ENCODE measurements around the gene TUBB4B. TPM values are rescaled to one million over a fixed set of nuclear protein-coding genes. Genes with fewer than 3 reads are reported as not detected.

The TUBB4B gene
- total and polyA plus RNA-seq, 2 experiments from 2014 or later: 309 to 446 TPM

- no peaks in the 10 kb centered on the region for H3K9me2 ChIP-seq (replicated peaks; ENCODE audit: insufficient read depth)
- H3K79me2 ChIP-seq: peaks cover 8% of the 10 kb centered on the region
- H4K20me1 ChIP-seq (ENCODE audit: insufficient read depth, poor library complexity, severe bottlenecking): peaks cover 4% of the 10 kb centered on the region
- H3K4me3 ChIP-seq: no peak within 1 kb of the TSS
- H3K9me3 ChIP-seq (ENCODE audit: low read depth): no peaks in the 10 kb centered on the region
- no peak for DNase-seq (ENCODE audit: low spot score)
- no peak within 1 kb of the TSS for H3K4me2 ChIP-seq
- H3K4me1 ChIP-seq (ENCODE audit: insufficient read depth): peaks cover 11% of the 10 kb centered on the region
- no peaks in the 10 kb centered on the region for H3K36me3 ChIP-seq (replicated peaks; ENCODE audit: insufficient read depth, low read depth)
- no peak for TF ChIP-seq EZH2phosphoT487 (IDR thresholded peaks at IDR 0.05; ENCODE audit: low read depth, severe bottlenecking, unreplicated experiment)
- TF ChIP-seq, protein P1, sequence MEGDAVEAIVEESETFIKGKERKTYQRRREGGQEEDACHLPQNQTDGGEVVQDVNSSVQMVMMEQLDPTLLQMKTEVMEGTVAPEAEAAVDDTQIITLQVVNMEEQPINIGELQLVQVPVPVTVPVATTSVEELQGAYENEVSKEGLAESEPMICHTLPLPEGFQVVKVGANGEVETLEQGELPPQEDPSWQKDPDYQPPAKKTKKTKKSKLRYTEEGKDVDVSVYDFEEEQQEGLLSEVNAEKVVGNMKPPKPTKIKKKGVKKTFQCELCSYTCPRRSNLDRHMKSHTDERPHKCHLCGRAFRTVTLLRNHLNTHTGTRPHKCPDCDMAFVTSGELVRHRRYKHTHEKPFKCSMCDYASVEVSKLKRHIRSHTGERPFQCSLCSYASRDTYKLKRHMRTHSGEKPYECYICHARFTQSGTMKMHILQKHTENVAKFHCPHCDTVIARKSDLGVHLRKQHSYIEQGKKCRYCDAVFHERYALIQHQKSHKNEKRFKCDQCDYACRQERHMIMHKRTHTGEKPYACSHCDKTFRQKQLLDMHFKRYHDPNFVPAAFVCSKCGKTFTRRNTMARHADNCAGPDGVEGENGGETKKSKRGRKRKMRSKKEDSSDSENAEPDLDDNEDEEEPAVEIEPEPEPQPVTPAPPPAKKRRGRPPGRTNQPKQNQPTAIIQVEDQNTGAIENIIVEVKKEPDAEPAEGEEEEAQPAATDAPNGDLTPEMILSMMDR (IDR thresholded peaks at IDR 0.05; ENCODE audit: poor library complexity): no peak
- no peak for TF ChIP-seq EZH2 (IDR thresholded peaks at IDR 0.05; ENCODE audit: borderline replicate concordance)
- WGBS (ENCODE audit: low lambda C conversion rate, missing lambda C conversion rate): no CpG with 5 or more reads among the region's 4 CpGs
- H3K27ac ChIP-seq: no peak within 1 kb of the TSS
- H3K27me3 ChIP-seq: no peaks in the 10 kb centered on the region
- H2AFZ ChIP-seq: no peak within 1 kb of the TSS
These were observed 10.0 kb downstream of the TUBB4B start, which contains the start of gene STPG3 for GRCh38 chr9:137251194-137251461. Gene STPG3, plus strand, starts transcription at chr9:137251286. Its CDS starts 1 bp downstream, at chr9:137251287.

GRCh38 chr9:137251490-137252268 is 10.6 kb downstream of the TUBB4B start:
- TF ChIP-seq, protein P1 (IDR thresholded peaks at IDR 0.05; ENCODE audit: poor library complexity): no peak
- TF ChIP-seq EZH2 (IDR thresholded peaks at IDR 0.05; ENCODE audit: borderline replicate concordance) (no peak), EZH2phosphoT487 (IDR thresholded peaks at IDR 0.05; ENCODE audit: low read depth, severe bottlenecking, unreplicated experiment) (no peak)

DNA sequence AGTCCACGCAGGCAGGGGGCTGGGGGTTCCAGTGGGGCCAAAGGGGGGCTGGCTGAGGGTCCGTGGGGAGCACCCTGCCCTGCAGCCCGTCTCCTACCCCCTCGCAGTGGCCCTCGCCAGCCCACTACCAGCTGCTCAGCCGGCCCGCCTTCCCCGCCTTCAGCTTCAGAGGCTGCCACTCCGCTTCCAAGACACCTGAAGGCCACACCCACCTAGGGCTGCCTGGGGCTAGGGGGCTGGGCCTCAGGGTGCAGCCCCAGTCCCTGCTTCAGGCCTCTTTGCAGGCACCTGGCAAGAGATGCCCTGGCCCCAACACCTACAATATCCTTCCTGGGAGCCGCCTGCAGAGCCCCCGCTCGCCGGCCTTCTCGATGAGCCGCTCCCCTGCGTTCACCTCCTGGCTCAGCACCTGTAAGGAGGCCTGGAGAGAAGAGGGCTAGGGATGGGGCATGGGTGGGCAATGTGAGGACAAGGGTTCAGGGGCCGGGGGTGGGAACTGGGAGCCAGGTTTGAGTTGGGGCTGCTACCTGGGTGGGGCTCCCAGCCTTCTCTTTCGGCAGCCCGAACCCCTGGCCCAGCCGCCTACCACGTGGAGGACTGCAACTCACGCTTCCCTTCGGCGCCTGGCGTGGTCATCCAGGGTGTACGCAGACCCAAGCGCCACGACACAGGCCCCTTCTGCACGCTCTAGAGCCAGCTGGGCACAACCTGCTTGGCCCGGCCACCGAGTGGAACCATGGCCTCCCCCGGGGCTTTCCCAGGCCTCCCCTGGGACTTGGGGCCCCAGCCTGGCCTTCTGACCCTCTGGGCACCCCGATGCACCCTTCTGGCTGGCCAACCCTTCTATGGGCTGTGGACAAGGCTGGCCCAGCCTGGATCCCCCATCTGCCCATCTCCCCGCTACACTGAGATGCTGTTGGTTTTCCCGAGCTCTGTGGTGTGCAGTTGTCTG is 11.7 kb downstream of the TUBB4B start:
- DNase-seq (ENCODE audit: low spot score): peak; percentile 68
- peaks cover 15% of the 10 kb centered on the region for H3K4me1 ChIP-seq (ENCODE audit: insufficient read depth)
- H3K9me2 ChIP-seq (replicated peaks; ENCODE audit: insufficient read depth): no peaks in the 10 kb centered on the region
- whole genome bisulfite sequencing (ENCODE audit: low lambda C conversion rate, missing lambda C conversion rate): 85% methylated on average over 25 of the region's 35 CpGs
- H3K4me3 ChIP-seq: no peak overlapping the region
- no peaks in the 10 kb centered on the region for H3K27me3 ChIP-seq
- no peaks in the 10 kb centered on the region for H3K36me3 ChIP-seq (replicated peaks; ENCODE audit: insufficient read depth, low read depth)
- no peak for TF ChIP-seq EZH2phosphoT487 (IDR thresholded peaks at IDR 0.05; ENCODE audit: low read depth, severe bottlenecking, unreplicated experiment)
- TF ChIP-seq, protein P1 (IDR thresholded peaks at IDR 0.05; ENCODE audit: poor library complexity): no peak
- no peak for TF ChIP-seq EZH2 (IDR thresholded peaks at IDR 0.05; ENCODE audit: borderline replicate concordance)
- H3K79me2 ChIP-seq: peaks cover 20% of the 10 kb centered on the region
- peak overlapping the region; percentile 98 for H3K4me2 ChIP-seq
- H3K9me3 ChIP-seq (ENCODE audit: low read depth): no peaks in the 10 kb centered on the region
- no peak overlapping the region for H3K27ac ChIP-seq
- peaks cover 7% of the 10 kb centered on the region for H4K20me1 ChIP-seq (ENCODE audit: insufficient read depth, poor library complexity, severe bottlenecking)
- H2AFZ ChIP-seq: no peak overlapping the region

More at GRCh38 chr9:137251490-137252268, 10.6 kb downstream of the TUBB4B start:
- Histone ChIP-seq H4K20me1 (ENCODE audit: insufficient read depth, poor library complexity, severe bottlenecking) (peaks cover 7% of the 10 kb centered on the region), H3K4me3 (no peak overlapping the region), H3K36me3 (replicated peaks; ENCODE audit: insufficient read depth, low read depth) (no peaks in the 10 kb centered on the region), H3K9me3 (ENCODE audit: low read depth) (no peaks in the 10 kb centered on the region), H3K9me2 (replicated peaks; ENCODE audit: insufficient read depth) (no peaks in the 10 kb centered on the region), H3K79me2 (peaks cover 13% of the 10 kb centered on the region), H3K27ac (no peak overlapping the region), H3K4me1 (ENCODE audit: insufficient read depth) (peaks cover 15% of the 10 kb centered on the region), H2AFZ (no peak overlapping the region), H3K27me3 (no peaks in the 10 kb centered on the region), H3K4me2 (no peak overlapping the region)
- DNase-seq (ENCODE audit: low spot score): no peak
- 92% methylated on average over 11 of the region's 22 CpGs for WGBS (ENCODE audit: low lambda C conversion rate, missing lambda C conversion rate)

Data from hepatocyte (in vitro differentiated cells).